Muscle of leg (tissue), 11 donors: Measurements from ENCODE around the gene IMPA2. TPM values are rescaled to one million over a fixed set of nuclear protein-coding genes. Genes with fewer than 3 reads are reported as not detected.

ENCODE experiments used
- DNase-seq: peaks from one replicate; pipeline ENCODE4 v3.0.0; 2013
- H3K27ac ChIP-seq: one replicate; pipeline ENCODE4 v1.5.1; 2013; ENCODE audit warnings: mild to moderate bottlenecking, low read length, control low read depth
- H3K27me3 ChIP-seq: one replicate; pipeline ENCODE4 v1.6.1; 2013; ENCODE audit warnings: low read length; ENCODE audit not compliant: control insufficient read depth, insufficient read depth
- H3K36me3 ChIP-seq: one replicate; pipeline ENCODE4 v1.6.1; 2013; ENCODE audit warnings: low read length; ENCODE audit not compliant: control insufficient read depth, insufficient read depth
- H3K4me1 ChIP-seq: one replicate; pipeline ENCODE4 v1.6.1; 2013; ENCODE audit warnings: low read length; ENCODE audit not compliant: control insufficient read depth, insufficient read depth
- H3K4me3 ChIP-seq: one replicate; pipeline ENCODE4 v1.5.1; 2013; ENCODE audit warnings: low read length, control low read depth
- H3K9me3 ChIP-seq: replicated peaks from 2 replicates; pipeline ENCODE4 v1.6.1; 2013; ENCODE audit warnings: low read depth, low read length; ENCODE audit not compliant: control insufficient read depth
- WGBS: methylation state at CpG from one replicate; pipeline ENCODE4 v1.1.5; 2013; ENCODE audit warnings: missing lambda C conversion rate; ENCODE audit not compliant: insufficient coverage; 5-methylcytosine and 5-hydroxymethylcytosine counted together
- polyA plus RNA-seq, 8 donors: library from polyadenylated mRNA; unstranded; fragments of 120-200 nt; gene quantifications; one replicate each; pipeline versions ENCODE4 v1.2.1 to v1.2.3, GENCODE V29; 2013; ENCODE audit warnings: inconsistent platforms in 1 of 8, low replicate concordance in 1 of 8; ENCODE audit not compliant: insufficient read length in 8 of 8, insufficient read depth in 1 of 8
- total RNA-seq: library from RNA; stranded (reverse); fragments of 120-200 nt; gene quantifications from one replicate; pipeline ENCODE4 v1.2.4, GENCODE V29; 2013

The IMPA2 gene
- total and polyA plus RNA-seq, 9 donors: 18.0 to 31.5 (median 23.1) TPM

GRCh38 chr18:12012697-12013096 is 31.4 kb downstream of the IMPA2 start:
- H3K27ac ChIP-seq: no peak overlapping the region
- DNase-seq: no peak
- H3K4me1 ChIP-seq: peaks cover 24% of the 10 kb centered on the region
- WGBS: no CpG with 5 or more reads among the region's 3 CpGs
- H3K9me3 ChIP-seq: no peaks in the 10 kb centered on the region
- H3K27me3 ChIP-seq: no peaks in the 10 kb centered on the region
- H3K36me3 ChIP-seq: peaks cover 43% of the 10 kb centered on the region
- no peak overlapping the region for H3K4me3 ChIP-seq

GRCh38 chr18:12013186-12013916 is 32.0 kb downstream of the IMPA2 start:
- H3K36me3 ChIP-seq: peaks cover 46% of the 10 kb centered on the region
- H3K9me3 ChIP-seq: no peaks in the 10 kb centered on the region
- peaks cover 24% of the 10 kb centered on the region for H3K4me1 ChIP-seq
- no peak overlapping the region for H3K4me3 ChIP-seq
- peak overlapping the region; percentile 42 for H3K27ac ChIP-seq
- no peak for DNase-seq
- no peaks in the 10 kb centered on the region for H3K27me3 ChIP-seq
- 63% methylated on average over 9 of the region's 20 CpGs for WGBS

- H3K4me1 ChIP-seq: peaks cover 24% of the 10 kb centered on the region
- H3K36me3 ChIP-seq: peaks cover 40% of the 10 kb centered on the region
- 63% methylated on average over 13 of the region's 17 CpGs for WGBS
- H3K9me3 ChIP-seq: no peaks in the 10 kb centered on the region
- DNase-seq: no peak
- H3K27ac ChIP-seq: no peak overlapping the region
- H3K4me3 ChIP-seq: no peak overlapping the region
- H3K27me3 ChIP-seq: no peaks in the 10 kb centered on the region
Observed at GRCh38 chr18:12014086-12014485, 32.8 kb downstream of the IMPA2 start.

- 74% methylated on average over 8 of the region's 14 CpGs for WGBS
- DNase-seq: no peak
- Histone ChIP-seq H3K36me3 (peaks cover 37% of the 10 kb centered on the region), H3K4me3 (no peak overlapping the region), H3K9me3 (no peaks in the 10 kb centered on the region), H3K27ac (no peak overlapping the region), H3K27me3 (no peaks in the 10 kb centered on the region), H3K4me1 (peaks cover 24% of the 10 kb centered on the region)
Observed at GRCh38 chr18:12014521-12015415, 33.5 kb downstream of the IMPA2 start.

- no peaks in the 10 kb centered on the region for H3K9me3 ChIP-seq
- H3K27ac ChIP-seq: no peak overlapping the region
- no peak overlapping the region for H3K4me3 ChIP-seq
- no peak for DNase-seq
- WGBS: 71% methylated on average over 9 of the region's 13 CpGs
- peaks cover 24% of the 10 kb centered on the region for H3K4me1 ChIP-seq
- H3K27me3 ChIP-seq: no peaks in the 10 kb centered on the region
- H3K36me3 ChIP-seq: peaks cover 32% of the 10 kb centered on the region
Observed at GRCh38 chr18:12015416-12016062, 34.2 kb downstream of the IMPA2 start.

- Histone ChIP-seq H3K4me3 (no peak overlapping the region), H3K4me1 (peaks cover 24% of the 10 kb centered on the region), H3K36me3 (peaks cover 24% of the 10 kb centered on the region), H3K27me3 (no peaks in the 10 kb centered on the region), H3K27ac (no peak overlapping the region), H3K9me3 (no peaks in the 10 kb centered on the region)
- DNase-seq: no peak
- WGBS: 68% methylated on average over 4 of the region's 5 CpGs
Observed at GRCh38 chr18:12017081-12017480, 35.8 kb downstream of the IMPA2 start.

- Histone ChIP-seq H3K27me3 (no peaks in the 10 kb centered on the region), H3K9me3 (no peaks in the 10 kb centered on the region), H3K36me3 (peaks cover 27% of the 10 kb centered on the region), H3K4me1 (peaks cover 15% of the 10 kb centered on the region), H3K4me3 (no peak overlapping the region), H3K27ac (no peak overlapping the region)
- WGBS: 91% methylated on average over 3 of the region's 7 CpGs
- no peak for DNase-seq
Observed at GRCh38 chr18:12018861-12019260, 37.6 kb downstream of the IMPA2 start.

GRCh38 chr18:12021077-12021476 is 39.8 kb downstream of the IMPA2 start:
- WGBS: 83% methylated on average over 2 of the region's 2 CpGs
- H3K36me3 ChIP-seq: peaks cover 11% of the 10 kb centered on the region
- no peak for DNase-seq

GRCh38 chr18:12021596-12021995 is 40.3 kb downstream of the IMPA2 start:
- no peak overlapping the region for H3K4me3 ChIP-seq
- no peaks in the 10 kb centered on the region for H3K9me3 ChIP-seq
- H3K27ac ChIP-seq: no peak overlapping the region
- H3K4me1 ChIP-seq: no peaks in the 10 kb centered on the region
- H3K27me3 ChIP-seq: no peaks in the 10 kb centered on the region
- no peak for DNase-seq
- H3K36me3 ChIP-seq: peaks cover 11% of the 10 kb centered on the region
- WGBS: 100% methylated on average over 1 of the region's 8 CpGs

More at GRCh38 chr18:12021077-12021476, 39.8 kb downstream of the IMPA2 start:
- no peaks in the 10 kb centered on the region for H3K27me3 ChIP-seq
- no peaks in the 10 kb centered on the region for H3K9me3 ChIP-seq
- H3K4me3 ChIP-seq: no peak overlapping the region
- H3K4me1 ChIP-seq: no peaks in the 10 kb centered on the region
- no peak overlapping the region for H3K27ac ChIP-seq

- H3K4me1 ChIP-seq: peaks cover 1% of the 10 kb centered on the region
- peaks cover 9% of the 10 kb centered on the region for H3K36me3 ChIP-seq
- no peak overlapping the region for H3K27ac ChIP-seq
- no peaks in the 10 kb centered on the region for H3K9me3 ChIP-seq
- H3K4me3 ChIP-seq: no peak overlapping the region
- WGBS: no CpG with 5 or more reads among the region's 3 CpGs
- H3K27me3 ChIP-seq: no peaks in the 10 kb centered on the region
- no peak for DNase-seq
Observed at GRCh38 chr18:12023375-12023774, 42.1 kb downstream of the IMPA2 start.
